H1 (cell line): Measurements from ENCODE around the gene PTPRC. TPM values are rescaled to one million over a fixed set of nuclear protein-coding genes. Genes with fewer than 3 reads are reported as not detected.

Experiments used
- ATF3 ChIP-seq: IDR thresholded peaks from 2 replicates; pipeline ENCODE4 v1.6.1; 2011; ENCODE audit warnings: low read depth, mild to moderate bottlenecking, low read length; ENCODE audit not compliant: insufficient read depth
- CHD7 ChIP-seq: fragments of 300-600 bp; sonication (generic); IDR thresholded peaks from 2 replicates; pipeline ENCODE4 v1.7.1; 2012; ENCODE audit warnings: low read length, moderate library complexity, mild to moderate bottlenecking, inconsistent platforms; ENCODE audit not compliant: insufficient replicate concordance
- HDAC6 ChIP-seq: IDR thresholded peaks from one replicate; pipeline ENCODE4 v1.7.1; 2012; ENCODE audit warnings: low read depth, mild to moderate bottlenecking, inconsistent platforms, low read length, moderate library complexity
- SP2 ChIP-seq: IDR thresholded peaks from 2 replicates; pipeline ENCODE4 v1.6.1; 2012; ENCODE audit warnings: mild to moderate bottlenecking, low read length, inconsistent platforms
- YY1 ChIP-seq: IDR thresholded peaks from 2 replicates; pipeline ENCODE4 v1.6.1; 2011; ENCODE audit warnings: low read depth, mild to moderate bottlenecking, low read length
- polyA plus RNA-seq, 7 experiments: library from polyadenylated mRNA; depleted of rRNA in 3 of 7; stranded (reverse) in 5 of 7; unstranded in 2 of 7; fragments of >200 nt in 5 of 7; fragments of 200-250 nt in 2 of 7; gene quantifications; 1 replicate in 5 of 7; 2 replicates in 1 of 7; 4 replicates in 1 of 7; pipeline versions ENCODE4 v1.2.1 to v1.2.3, GENCODE V29; 2011 to 2013; ENCODE audit warnings: missing spikeins in 2 of 7, mixed read lengths in 2 of 7
- total RNA-seq: library from RNA; stranded (reverse); fragmentation: NEBNext Ultra II Directional; extraction: Animal tissue kit (Norgen Biotek cat#: 25700); gene quantifications from 2 replicates; pipeline ENCODE4 v1.2.1, GENCODE V29; 2021

PTPRC gene
- total and polyA plus RNA-seq, 2 of the 8 experiments (the other 6 are each of a cell fraction or from before 2014, with no cell fraction given), result 0.05 TPM; not detected in 1

DNA sequence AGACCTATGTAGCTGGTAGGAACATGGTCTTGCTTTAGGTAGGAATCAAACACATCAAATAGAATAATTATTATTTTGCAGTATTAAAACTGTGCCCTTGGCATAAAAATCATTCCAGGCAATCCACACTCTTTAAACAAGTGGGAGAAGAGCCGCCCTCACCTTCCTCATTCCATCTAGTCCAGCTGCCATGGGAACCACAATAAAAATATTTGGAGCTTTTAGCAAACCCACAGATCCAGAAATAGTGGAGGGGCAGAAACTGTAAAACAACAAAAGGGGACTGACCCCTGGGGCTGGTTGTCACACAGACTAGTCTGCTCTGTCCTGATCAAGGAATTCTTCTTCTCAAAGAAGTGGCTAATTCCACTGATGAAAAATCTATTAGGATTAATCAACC, 61.6 kb downstream of the PTPRC start (continued):
- TF ChIP-seq CHD7 (no peak), ATF3 (no peak), YY1 (no peak), HDAC6 (no peak), SP2 (no peak)
